ENCODE results near the gene AMN.

AMN gene

GRCh38 chr14:102939329-102939728, 16.9 kb downstream of the AMN start:
- H3K27ac ChIP-seq (ENCODE audit: low read depth, low read length, severe bottlenecking), result no peak overlapping the region
- no peaks in the 10 kb centered on the region for H3K4me1 ChIP-seq (ENCODE audit: control insufficient read depth, insufficient read depth, low read length, poor library complexity, severe bottlenecking)
- no peak overlapping the region for H3K4me3 ChIP-seq (ENCODE audit: extremely low read depth, insufficient read depth, low read length, poor library complexity, severe bottlenecking)
- WGBS, 2 experiments (ENCODE audit: insufficient coverage in 2 of 2), result 97 to 98% methylated on average over 17 to 18 of the region's 18 CpGs
- peaks cover 87% of the 10 kb centered on the region for H3K36me3 ChIP-seq (ENCODE audit: control insufficient read depth, insufficient read depth, low read length)
- no peaks in the 10 kb centered on the region for H3K9me3 ChIP-seq (ENCODE audit: control insufficient read depth, low read length)

- WGBS, 2 experiments (ENCODE audit: insufficient coverage in 2 of 2), result 96 to 97% methylated on average over 35 to 42 of the region's 43 CpGs
- no peaks in the 10 kb centered on the region for H3K4me1 ChIP-seq (ENCODE audit: control insufficient read depth, insufficient read depth, low read length, poor library complexity, severe bottlenecking)
- no peaks in the 10 kb centered on the region for H3K9me3 ChIP-seq (ENCODE audit: control insufficient read depth, low read length)
- H3K4me3 ChIP-seq (ENCODE audit: extremely low read depth, insufficient read depth, low read length, poor library complexity, severe bottlenecking), result no peak overlapping the region
- H3K36me3 ChIP-seq (ENCODE audit: control insufficient read depth, insufficient read depth, low read length), result peaks cover 90% of the 10 kb centered on the region
- H3K27ac ChIP-seq (ENCODE audit: low read depth, low read length, severe bottlenecking), result no peak overlapping the region
Measured at GRCh38 chr14:102939820-102940561, 17.5 kb downstream of the AMN start.

DNA sequence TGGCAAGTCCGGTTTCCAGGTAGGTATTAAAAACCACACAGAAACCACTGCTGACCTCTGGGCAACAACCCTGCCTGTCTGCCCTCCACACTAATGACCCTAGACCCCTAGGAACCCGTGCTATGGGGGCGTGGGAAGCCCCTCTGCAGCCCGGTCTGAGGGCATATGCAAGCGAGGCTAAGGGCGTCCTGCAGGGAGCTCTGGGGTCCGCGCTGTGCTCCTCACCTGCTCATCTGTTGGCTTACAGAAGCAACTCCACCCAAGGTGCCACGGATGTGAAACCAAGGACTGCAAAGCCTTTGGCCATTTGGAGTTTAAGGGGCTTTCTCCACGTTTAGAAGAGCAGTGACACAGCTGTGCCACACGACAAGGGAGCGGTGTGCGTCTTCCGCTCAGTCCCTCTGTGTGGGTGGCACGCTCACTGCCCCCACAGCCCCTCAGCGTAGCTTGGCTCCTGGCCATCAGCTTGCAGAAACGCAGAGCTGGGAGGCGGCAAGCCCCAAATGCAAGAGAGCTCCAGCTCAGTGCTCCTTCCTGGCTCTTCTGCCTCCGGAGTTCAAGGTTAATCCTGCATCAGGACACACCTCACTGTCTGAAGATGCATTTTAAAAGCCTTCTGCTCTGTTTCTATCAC, 18.4 kb downstream of the AMN start:
- Histone ChIP-seq H3K4me1 (ENCODE audit: control insufficient read depth, insufficient read depth, low read length, poor library complexity, severe bottlenecking) (no peaks in the 10 kb centered on the region), H3K27ac (ENCODE audit: low read depth, low read length, severe bottlenecking) (no peak overlapping the region), H3K4me3 (ENCODE audit: extremely low read depth, insufficient read depth, low read length, poor library complexity, severe bottlenecking) (no peak overlapping the region), H3K9me3 (ENCODE audit: control insufficient read depth, low read length) (no peaks in the 10 kb centered on the region), H3K36me3 (ENCODE audit: control insufficient read depth, insufficient read depth, low read length) (peaks cover 96% of the 10 kb centered on the region)
- whole genome bisulfite sequencing, 2 experiments (ENCODE audit: insufficient coverage in 2 of 2), result 96 to 97% methylated on average over 18 to 19 of the region's 19 CpGs

DNA sequence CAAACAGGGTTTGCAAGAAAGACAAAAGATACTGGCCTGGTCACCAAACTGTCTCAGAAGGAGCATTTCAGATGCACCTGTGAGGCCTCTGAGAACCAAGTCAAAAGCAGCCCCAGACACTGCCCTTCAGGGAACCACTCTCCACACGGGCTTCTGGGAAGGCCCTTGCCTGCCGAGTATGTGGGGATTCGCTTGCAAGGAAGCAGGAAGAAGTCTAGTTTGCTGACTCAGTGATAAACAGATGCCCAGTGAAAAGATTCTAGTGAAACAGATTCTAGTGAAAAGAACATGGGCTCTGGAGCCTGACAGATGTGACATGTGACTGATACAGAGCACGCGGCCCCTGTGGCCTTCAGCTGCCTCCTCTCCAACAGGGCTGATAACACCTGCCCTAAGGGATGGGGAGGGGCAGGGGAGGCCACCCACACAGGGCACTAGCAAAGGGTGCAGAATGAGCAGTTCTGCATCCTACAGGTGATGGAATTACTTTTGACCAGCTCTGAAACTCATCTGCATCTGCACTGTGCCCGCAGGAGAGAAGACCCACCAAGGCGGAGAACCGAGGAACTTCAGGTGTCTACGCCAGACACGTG, 19.1 kb downstream of the AMN start:
- WGBS, 2 experiments (ENCODE audit: insufficient coverage in 2 of 2), result 99% methylated on average over 9 to 10 of the region's 10 CpGs
- H3K27ac ChIP-seq (ENCODE audit: low read depth, low read length, severe bottlenecking), result no peak overlapping the region
- peaks cover 96% of the 10 kb centered on the region for H3K36me3 ChIP-seq (ENCODE audit: control insufficient read depth, insufficient read depth, low read length)
- no peaks in the 10 kb centered on the region for H3K9me3 ChIP-seq (ENCODE audit: control insufficient read depth, low read length)
- H3K4me3 ChIP-seq (ENCODE audit: extremely low read depth, insufficient read depth, low read length, poor library complexity, severe bottlenecking), result no peak overlapping the region
- no peaks in the 10 kb centered on the region for H3K4me1 ChIP-seq (ENCODE audit: control insufficient read depth, insufficient read depth, low read length, poor library complexity, severe bottlenecking)

DNA sequence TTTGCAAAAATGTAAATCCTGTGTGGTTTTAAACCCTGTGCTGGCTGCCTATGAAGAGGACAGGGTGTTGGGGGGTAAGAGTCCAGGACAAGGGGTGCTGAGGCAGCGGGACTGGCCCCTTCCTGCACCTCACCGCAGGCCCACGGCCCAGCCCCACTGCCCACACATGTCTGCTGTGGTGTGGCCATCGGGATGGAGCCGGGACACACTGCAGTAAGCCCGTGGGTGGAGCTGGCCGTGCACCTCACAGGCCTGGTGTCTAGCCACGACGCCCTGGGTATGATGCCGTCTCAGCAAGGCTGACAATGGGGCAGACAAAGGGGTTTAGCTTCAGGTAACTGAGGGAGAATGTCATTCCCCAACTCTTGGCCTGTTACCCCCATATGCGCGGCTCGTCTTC, 19.6 kb downstream of the AMN start:
- Histone ChIP-seq H3K4me3 (ENCODE audit: extremely low read depth, insufficient read depth, low read length, poor library complexity, severe bottlenecking) (no peak overlapping the region), H3K9me3 (ENCODE audit: control insufficient read depth, low read length) (no peaks in the 10 kb centered on the region), H3K36me3 (ENCODE audit: control insufficient read depth, insufficient read depth, low read length) (peaks cover 96% of the 10 kb centered on the region), H3K27ac (ENCODE audit: low read depth, low read length, severe bottlenecking) (no peak overlapping the region), H3K4me1 (ENCODE audit: control insufficient read depth, insufficient read depth, low read length, poor library complexity, severe bottlenecking) (no peaks in the 10 kb centered on the region)
- WGBS, 2 experiments (ENCODE audit: insufficient coverage in 2 of 2), result 96 to 98% methylated on average over 9 to 10 of the region's 13 CpGs

DNA sequence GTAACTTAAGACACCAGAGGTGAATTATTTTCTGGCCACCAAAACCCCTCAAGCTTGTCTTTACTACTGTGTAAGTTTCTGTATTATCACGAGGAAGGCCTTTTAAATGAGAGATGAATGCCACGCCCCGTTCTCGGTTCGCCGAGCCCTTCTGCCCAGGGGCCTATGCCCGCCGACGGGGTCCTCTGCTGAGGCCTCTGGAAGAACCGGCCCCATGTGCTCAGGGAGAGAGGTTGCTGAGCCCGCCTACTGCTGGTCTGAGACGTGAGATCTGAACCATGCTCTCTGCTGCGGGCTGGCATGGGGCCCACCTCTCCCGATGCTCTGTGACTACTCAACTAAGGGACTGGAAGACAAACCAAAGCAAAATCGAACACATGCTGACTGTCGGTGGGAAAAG, 21.0 kb downstream of the AMN start:
- H3K27ac ChIP-seq (ENCODE audit: low read depth, low read length, severe bottlenecking), result no peak overlapping the region
- WGBS, 2 experiments (ENCODE audit: insufficient coverage in 2 of 2), result 95 to 96% methylated on average over 16 of the region's 16 CpGs
- H3K4me1 ChIP-seq (ENCODE audit: control insufficient read depth, insufficient read depth, low read length, poor library complexity, severe bottlenecking), result no peaks in the 10 kb centered on the region
- H3K36me3 ChIP-seq (ENCODE audit: control insufficient read depth, insufficient read depth, low read length), result peaks cover 91% of the 10 kb centered on the region
- no peaks in the 10 kb centered on the region for H3K9me3 ChIP-seq (ENCODE audit: control insufficient read depth, low read length)
- H3K4me3 ChIP-seq (ENCODE audit: extremely low read depth, insufficient read depth, low read length, poor library complexity, severe bottlenecking), result no peak overlapping the region

- Histone ChIP-seq H3K4me3 (ENCODE audit: extremely low read depth, insufficient read depth, low read length, poor library complexity, severe bottlenecking) (no peak overlapping the region), H3K9me3 (ENCODE audit: control insufficient read depth, low read length) (no peaks in the 10 kb centered on the region), H3K4me1 (ENCODE audit: control insufficient read depth, insufficient read depth, low read length, poor library complexity, severe bottlenecking) (peaks cover 2% of the 10 kb centered on the region), H3K27ac (ENCODE audit: low read depth, low read length, severe bottlenecking) (no peak overlapping the region), H3K36me3 (ENCODE audit: control insufficient read depth, insufficient read depth, low read length) (peaks cover 90% of the 10 kb centered on the region)
- 97% methylated on average over 15 of the region's 15 CpGs for WGBS, 2 experiments (ENCODE audit: insufficient coverage in 2 of 2)
Measured at GRCh38 chr14:102943979-102944378, 21.5 kb downstream of the AMN start.

- no peak overlapping the region for H3K27ac ChIP-seq (ENCODE audit: low read depth, low read length, severe bottlenecking)
Measured at GRCh38 chr14:102944448-102945330, 22.2 kb downstream of the AMN start.

GRCh38 chr14:102945346-102946130, 23.1 kb downstream of the AMN start:
- Histone ChIP-seq H3K27ac (ENCODE audit: low read depth, low read length, severe bottlenecking) (no peak overlapping the region), H3K4me3 (ENCODE audit: extremely low read depth, insufficient read depth, low read length, poor library complexity, severe bottlenecking) (no peak overlapping the region), H3K36me3 (ENCODE audit: control insufficient read depth, insufficient read depth, low read length) (peaks cover 91% of the 10 kb centered on the region), H3K4me1 (ENCODE audit: control insufficient read depth, insufficient read depth, low read length, poor library complexity, severe bottlenecking) (peaks cover 7% of the 10 kb centered on the region), H3K9me3 (ENCODE audit: control insufficient read depth, low read length) (no peaks in the 10 kb centered on the region)
- 89 to 94% methylated on average over 20 to 28 of the region's 29 CpGs for WGBS, 2 experiments (ENCODE audit: insufficient coverage in 2 of 2)

More at GRCh38 chr14:102944448-102945330, 22.2 kb downstream of the AMN start:
- 96 to 97% methylated on average over 30 to 35 of the region's 36 CpGs for WGBS, 2 experiments (ENCODE audit: insufficient coverage in 2 of 2)
- H3K9me3 ChIP-seq (ENCODE audit: control insufficient read depth, low read length), result no peaks in the 10 kb centered on the region
- peaks cover 7% of the 10 kb centered on the region for H3K4me1 ChIP-seq (ENCODE audit: control insufficient read depth, insufficient read depth, low read length, poor library complexity, severe bottlenecking)
- no peak overlapping the region for H3K4me3 ChIP-seq (ENCODE audit: extremely low read depth, insufficient read depth, low read length, poor library complexity, severe bottlenecking)
- H3K36me3 ChIP-seq (ENCODE audit: control insufficient read depth, insufficient read depth, low read length), result peaks cover 91% of the 10 kb centered on the region

Data from mesodermal cell (in vitro differentiated cells).